Measurements from ENCODE around the gene POMC.
"Not testable (repeated sequence)": the region's sequence is repeated elsewhere in the genome, so short reads cannot be mapped to it uniquely, and the experiment has no call there.

Gene POMC

GRCh38 chr2:25160376-25160775 lies 8.0 kb downstream of the POMC start:
- Histone ChIP-seq H3K27ac (ENCODE audit: low read depth, low read length) (no peak overlapping the region), H3K4me1 (ENCODE audit: control insufficient read depth, insufficient read depth, low read length, unreplicated experiment) (no peaks in the 10 kb centered on the region), H2AFZ (ENCODE audit: low read length, unreplicated experiment) (no peak overlapping the region), H3K79me2 (ENCODE audit: control insufficient read depth, insufficient read depth, low read length, unreplicated experiment) (no peaks in the 10 kb centered on the region), H3K27me3 (ENCODE audit: insufficient read depth, low read length) (peaks cover 28% of the 10 kb centered on the region), H3K36me3 (ENCODE audit: insufficient read depth, low read length) (no peaks in the 10 kb centered on the region), H3K4me3 (ENCODE audit: low read depth, low read length) (no peak overlapping the region)

DNA sequence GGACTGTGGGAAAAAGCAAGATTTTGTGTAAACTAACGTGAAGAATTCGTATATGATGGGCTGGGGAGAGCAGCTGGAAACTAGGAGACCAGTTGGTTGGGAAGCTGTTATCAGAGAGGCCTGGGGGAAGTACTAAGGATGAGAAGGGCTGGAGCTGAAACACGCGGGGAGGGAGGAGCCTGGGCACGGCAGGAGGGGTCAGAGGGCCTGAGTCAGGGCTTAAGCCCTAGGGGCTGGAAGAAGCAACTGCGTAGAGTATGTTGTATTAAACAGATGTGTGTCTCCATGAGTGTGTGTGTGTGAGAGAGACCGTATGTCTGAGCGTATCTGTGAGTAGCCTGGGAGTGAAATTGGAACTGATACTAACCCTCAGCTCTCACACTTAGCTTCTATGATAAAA lies 8.4 kb downstream of the POMC start:
- no peak overlapping the region for H2AFZ ChIP-seq (ENCODE audit: low read length, unreplicated experiment)

GRCh38 chr2:25158096-25158852 lies 10.1 kb downstream of the POMC start:
- H3K27ac ChIP-seq (ENCODE audit: low read depth, low read length) = no peak overlapping the region
- H2AFZ ChIP-seq (ENCODE audit: low read length, unreplicated experiment) = no peak overlapping the region
- peaks cover 25% of the 10 kb centered on the region for H3K27me3 ChIP-seq (ENCODE audit: insufficient read depth, low read length)
- no peaks in the 10 kb centered on the region for H3K4me1 ChIP-seq (ENCODE audit: control insufficient read depth, insufficient read depth, low read length, unreplicated experiment)
- H3K4me3 ChIP-seq (ENCODE audit: low read depth, low read length) = no peak overlapping the region
- H3K36me3 ChIP-seq (ENCODE audit: insufficient read depth, low read length) = no peaks in the 10 kb centered on the region
- H3K79me2 ChIP-seq (ENCODE audit: control insufficient read depth, insufficient read depth, low read length, unreplicated experiment) = no peaks in the 10 kb centered on the region

More for the DNA sequence above, 8.4 kb downstream of the POMC start:
- no peaks in the 10 kb centered on the region for H3K79me2 ChIP-seq (ENCODE audit: control insufficient read depth, insufficient read depth, low read length, unreplicated experiment)
- H3K4me1 ChIP-seq (ENCODE audit: control insufficient read depth, insufficient read depth, low read length, unreplicated experiment) = no peaks in the 10 kb centered on the region
- H3K36me3 ChIP-seq (ENCODE audit: insufficient read depth, low read length) = no peaks in the 10 kb centered on the region
- no peak overlapping the region for H3K27ac ChIP-seq (ENCODE audit: low read depth, low read length)
- peaks cover 28% of the 10 kb centered on the region for H3K27me3 ChIP-seq (ENCODE audit: insufficient read depth, low read length)
- H3K4me3 ChIP-seq (ENCODE audit: low read depth, low read length) = no peak overlapping the region

DNA sequence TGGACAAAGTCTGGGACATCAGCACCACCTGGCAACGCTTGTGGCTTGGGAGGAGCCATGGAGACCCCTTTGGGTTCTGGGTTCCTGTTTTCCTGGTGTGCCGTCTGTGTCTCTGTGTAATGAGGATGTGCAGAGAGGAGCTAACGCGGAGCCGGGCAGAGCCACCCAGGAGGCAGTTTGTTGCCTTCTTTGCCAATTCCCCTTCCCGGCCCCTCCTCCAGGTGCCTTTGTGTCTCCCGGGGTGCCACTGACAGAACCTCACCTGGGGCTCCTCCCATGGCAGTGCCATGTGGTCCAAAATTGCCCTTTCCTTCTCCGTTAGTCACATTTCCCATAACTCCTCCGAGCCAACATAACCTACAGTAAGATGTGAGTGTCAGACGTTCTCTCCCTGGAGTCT lies 13.0 kb downstream of the POMC start:
- Histone ChIP-seq H3K4me1 (ENCODE audit: control insufficient read depth, insufficient read depth, low read length, unreplicated experiment) (no peaks in the 10 kb centered on the region), H3K36me3 (ENCODE audit: insufficient read depth, low read length) (no peaks in the 10 kb centered on the region), H3K27ac (ENCODE audit: low read depth, low read length) (no peak overlapping the region), H3K79me2 (ENCODE audit: control insufficient read depth, insufficient read depth, low read length, unreplicated experiment) (no peaks in the 10 kb centered on the region), H3K4me3 (ENCODE audit: low read depth, low read length) (no peak overlapping the region), H3K27me3 (ENCODE audit: insufficient read depth, low read length) (peaks cover 19% of the 10 kb centered on the region), H2AFZ (ENCODE audit: low read length, unreplicated experiment) (no peak overlapping the region)

GRCh38 chr2:25151718-25152117 lies 16.7 kb downstream of the POMC start:
- Histone ChIP-seq H3K79me2 (ENCODE audit: control insufficient read depth, insufficient read depth, low read length, unreplicated experiment) (no peaks in the 10 kb centered on the region), H3K4me3 (ENCODE audit: low read depth, low read length) (no peak overlapping the region), H3K36me3 (ENCODE audit: insufficient read depth, low read length) (no peaks in the 10 kb centered on the region), H3K27ac (ENCODE audit: low read depth, low read length) (no peak overlapping the region), H3K27me3 (ENCODE audit: insufficient read depth, low read length) (peaks cover 19% of the 10 kb centered on the region), H2AFZ (ENCODE audit: low read length, unreplicated experiment) (no peak overlapping the region), H3K4me1 (ENCODE audit: control insufficient read depth, insufficient read depth, low read length, unreplicated experiment) (no peaks in the 10 kb centered on the region)

- not testable (repeated sequence) for H2AFZ ChIP-seq (ENCODE audit: low read length, unreplicated experiment); H3K4me3 ChIP-seq (ENCODE audit: low read depth, low read length); H3K4me1 ChIP-seq (ENCODE audit: control insufficient read depth, insufficient read depth, low read length, unreplicated experiment); H3K79me2 ChIP-seq (ENCODE audit: control insufficient read depth, insufficient read depth, low read length, unreplicated experiment); H3K27ac ChIP-seq (ENCODE audit: low read depth, low read length); H3K36me3 ChIP-seq (ENCODE audit: insufficient read depth, low read length)
- H3K27me3 ChIP-seq (ENCODE audit: insufficient read depth, low read length) = peaks cover 24% of the 10 kb centered on the region
Observed at GRCh38 chr2:25150993-25151392, 17.4 kb downstream of the POMC start.

GRCh38 chr2:25149646-25150045 lies 18.7 kb downstream of the POMC start:
- Histone ChIP-seq H3K79me2 (ENCODE audit: control insufficient read depth, insufficient read depth, low read length, unreplicated experiment) (no peaks in the 10 kb centered on the region), H3K36me3 (ENCODE audit: insufficient read depth, low read length) (no peaks in the 10 kb centered on the region), H3K4me1 (ENCODE audit: control insufficient read depth, insufficient read depth, low read length, unreplicated experiment) (no peaks in the 10 kb centered on the region), H3K4me3 (ENCODE audit: low read depth, low read length) (no peak overlapping the region), H3K27me3 (ENCODE audit: insufficient read depth, low read length) (peaks cover 17% of the 10 kb centered on the region), H3K27ac (ENCODE audit: low read depth, low read length) (no peak overlapping the region), H2AFZ (ENCODE audit: low read length, unreplicated experiment) (no peak overlapping the region)

DNA sequence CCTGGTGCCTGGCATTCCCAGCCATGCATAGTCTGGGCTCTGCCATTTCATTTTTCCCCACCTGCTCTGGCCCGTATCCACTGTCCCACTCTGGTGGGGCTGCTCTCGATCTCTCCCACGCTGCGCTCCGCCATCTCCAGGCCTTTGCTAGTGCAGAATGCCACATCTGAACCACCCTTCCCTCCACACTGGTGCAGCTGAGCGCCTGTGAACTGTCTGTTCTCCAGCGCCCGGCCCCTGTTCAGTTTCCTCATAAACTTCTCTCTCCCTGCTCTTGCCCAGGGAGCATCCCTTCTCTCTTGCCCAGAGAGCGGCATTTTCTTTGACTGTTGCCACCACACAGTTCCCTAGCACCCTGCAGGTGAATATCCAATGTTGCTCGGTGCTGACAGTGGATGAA lies 21.5 kb downstream of the POMC start:
- Histone ChIP-seq H3K4me3 (ENCODE audit: low read depth, low read length) (no peak overlapping the region), H3K27me3 (ENCODE audit: insufficient read depth, low read length) (peaks cover 5% of the 10 kb centered on the region; the same call in 1 of the 2 replicates), H3K36me3 (ENCODE audit: insufficient read depth, low read length) (no peaks in the 10 kb centered on the region), H2AFZ (ENCODE audit: low read length, unreplicated experiment) (no peak overlapping the region), H3K4me1 (ENCODE audit: control insufficient read depth, insufficient read depth, low read length, unreplicated experiment) (no peaks in the 10 kb centered on the region), H3K79me2 (ENCODE audit: control insufficient read depth, insufficient read depth, low read length, unreplicated experiment) (no peaks in the 10 kb centered on the region), H3K27ac (ENCODE audit: low read depth, low read length) (no peak overlapping the region)

- Histone ChIP-seq H3K4me1 (ENCODE audit: control insufficient read depth, insufficient read depth, low read length, unreplicated experiment) (no peaks in the 10 kb centered on the region), H3K79me2 (ENCODE audit: control insufficient read depth, insufficient read depth, low read length, unreplicated experiment) (no peaks in the 10 kb centered on the region), H2AFZ (ENCODE audit: low read length, unreplicated experiment) (no peak overlapping the region), H3K4me3 (ENCODE audit: low read depth, low read length) (no peak overlapping the region), H3K27me3 (ENCODE audit: insufficient read depth, low read length) (peaks cover 5% of the 10 kb centered on the region; the same call in 1 of the 2 replicates), H3K36me3 (ENCODE audit: insufficient read depth, low read length) (no peaks in the 10 kb centered on the region), H3K27ac (ENCODE audit: low read depth, low read length) (no peak overlapping the region)
Observed at GRCh38 chr2:25145803-25146202, 22.6 kb downstream of the POMC start.

DNA sequence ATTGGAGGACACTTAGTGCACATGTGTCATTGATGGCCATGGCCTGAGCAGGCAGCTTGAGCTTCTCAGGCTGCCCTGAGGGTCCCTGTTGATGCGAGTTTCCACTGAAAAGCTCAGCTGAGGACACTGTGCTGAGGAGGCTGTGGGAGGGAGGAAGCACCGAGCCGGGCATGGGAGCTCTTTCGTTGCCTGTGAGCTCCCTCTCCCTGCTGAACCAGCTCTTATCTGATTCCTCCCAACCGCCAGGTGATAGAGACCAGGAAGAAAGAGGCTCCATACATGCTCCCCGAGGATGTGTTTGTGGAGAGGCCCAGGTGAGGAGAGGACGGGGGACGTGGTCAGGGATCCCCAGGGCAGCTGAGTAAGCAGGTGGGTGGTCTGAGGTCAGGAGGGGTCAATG lies 27.3 kb downstream of the POMC start:
- no peaks in the 10 kb centered on the region for H3K36me3 ChIP-seq (ENCODE audit: insufficient read depth, low read length)
- H2AFZ ChIP-seq (ENCODE audit: low read length, unreplicated experiment) = no peak overlapping the region
- H3K27me3 ChIP-seq (ENCODE audit: insufficient read depth, low read length) = peaks cover 23% of the 10 kb centered on the region
- no peaks in the 10 kb centered on the region for H3K4me1 ChIP-seq (ENCODE audit: control insufficient read depth, insufficient read depth, low read length, unreplicated experiment)
- H3K79me2 ChIP-seq (ENCODE audit: control insufficient read depth, insufficient read depth, low read length, unreplicated experiment) = no peaks in the 10 kb centered on the region
- H3K4me3 ChIP-seq (ENCODE audit: low read depth, low read length) = no peak overlapping the region
- no peak overlapping the region for H3K27ac ChIP-seq (ENCODE audit: low read depth, low read length)

- H3K27ac ChIP-seq (ENCODE audit: low read depth, low read length); H3K36me3 ChIP-seq (ENCODE audit: insufficient read depth, low read length); H3K4me3 ChIP-seq (ENCODE audit: low read depth, low read length); H2AFZ ChIP-seq (ENCODE audit: low read length, unreplicated experiment); H3K4me1 ChIP-seq (ENCODE audit: control insufficient read depth, insufficient read depth, low read length, unreplicated experiment); H3K79me2 ChIP-seq (ENCODE audit: control insufficient read depth, insufficient read depth, low read length, unreplicated experiment): not testable (repeated sequence)
- H3K27me3 ChIP-seq (ENCODE audit: insufficient read depth, low read length) = peaks cover 28% of the 10 kb centered on the region
Observed at GRCh38 chr2:25140535-25140934, 27.8 kb downstream of the POMC start.
